Naive thymus-derived CD4-positive, alpha-beta T cell (primary cell): ENCODE results near the gene CDK14. TPM values are rescaled to one million over a fixed set of nuclear protein-coding genes. Genes with fewer than 3 reads are reported as not detected.

Experiments
- ATAC-seq: fragments of 150-1000 bp; cut with Tn5 transposase; 2 replicates; pipeline ENCODE4 v1.10.0; 2021; ENCODE audit warnings: mild to moderate bottlenecking, moderate library complexity
- CTCF ChIA-PET: fragments of 350-600 bp; sonication (Branson Sonifier 250); formaldehyde crosslinking; loops from one replicate; lab custom pipeline; 2021; ENCODE audit warnings: antibody characterized with exemption; lab: Charles Lee
- POLR2A ChIA-PET: fragments of 350-600 bp; sonication (Branson Sonifier 250); formaldehyde crosslinking; loops from one replicate; lab custom pipeline; 2021; ENCODE audit warnings: antibody characterized with exemption, inconsistent platforms; lab: Charles Lee
- DNase-seq, 9 donors: peaks; one replicate each; pipeline versions ENCODE4 v3.0.0 to v3.0.0-alpha.2; 2020 to 2022; ENCODE audit warnings: mixed read lengths in 1 of 9
- H3K27ac ChIP-seq: one replicate; pipeline ENCODE4 v1.7.0; 2013; ENCODE audit warnings: mild to moderate bottlenecking, low read depth, low read length, moderate library complexity
- H3K27me3 ChIP-seq, 2 donors: one replicate each; pipeline ENCODE4 v1.7.0; 2013; ENCODE audit warnings: low read length in 2 of 2, mild to moderate bottlenecking in 2 of 2, moderate library complexity in 2 of 2; ENCODE audit not compliant: control insufficient read depth in 2 of 2, insufficient read depth in 2 of 2
- H3K36me3 ChIP-seq, 3 experiments: 1 replicate in 2 of 3; 2 replicates in 1 of 3; pipeline ENCODE4 v1.7.0; 2013; ENCODE audit warnings: low read length in 3 of 3, mild to moderate bottlenecking in 3 of 3, moderate library complexity in 1 of 3; ENCODE audit not compliant: insufficient read depth in 3 of 3, control insufficient read depth in 2 of 3
- H3K4me1 ChIP-seq, 2 donors: one replicate each; pipeline ENCODE4 v1.7.0; 2013; ENCODE audit warnings: low read length in 2 of 2, mild to moderate bottlenecking in 2 of 2, moderate library complexity in 1 of 2; ENCODE audit not compliant: control insufficient read depth in 2 of 2, insufficient read depth in 2 of 2
- H3K4me3 ChIP-seq: 2 replicates; pipeline ENCODE4 v1.7.0; 2013; ENCODE audit warnings: mild to moderate bottlenecking, low read length
- H3K9me3 ChIP-seq, 3 experiments: 1 replicate in 2 of 3; 2 replicates in 1 of 3; pipeline ENCODE4 v1.7.0; 2013; ENCODE audit warnings: low read length in 3 of 3; ENCODE audit not compliant: control insufficient read depth in 2 of 3
- H3K27ac Mint-ChIP-seq, 9 donors: one replicate each; pipeline ENCODE4 v1.8.0; 2020 to 2022; ENCODE audit warnings: mixed read lengths in 9 of 9, mild to moderate bottlenecking in 8 of 9, moderate library complexity in 5 of 9, inconsistent platforms in 2 of 9
- H3K27me3 Mint-ChIP-seq, 5 donors: one replicate each; pipeline ENCODE4 v1.8.0; 2021 to 2022; ENCODE audit warnings: mixed read lengths in 5 of 5, mild to moderate bottlenecking in 1 of 5
- H3K36me3 Mint-ChIP-seq, 5 donors: one replicate each; pipeline ENCODE4 v1.8.0; 2020 to 2022; ENCODE audit warnings: mixed read lengths in 5 of 5, mild to moderate bottlenecking in 3 of 5, inconsistent platforms in 1 of 5
- H3K4me1 Mint-ChIP-seq, 7 donors: one replicate each; pipeline ENCODE4 v1.8.0; 2020 to 2022; ENCODE audit warnings: mixed read lengths in 7 of 7, mild to moderate bottlenecking in 3 of 7, inconsistent platforms in 1 of 7
- H3K4me3 Mint-ChIP-seq, 10 donors: one replicate each; pipeline ENCODE4 v1.8.0; 2020 to 2022; ENCODE audit warnings: mild to moderate bottlenecking in 10 of 10, mixed read lengths in 10 of 10, moderate library complexity in 6 of 10, inconsistent platforms in 2 of 10
- H3K9me3 Mint-ChIP-seq, 11 donors: one replicate each; pipeline ENCODE4 v1.8.0; 2020 to 2022; ENCODE audit warnings: mixed read lengths in 11 of 11, mild to moderate bottlenecking in 4 of 11, inconsistent platforms in 1 of 11, moderate library complexity in 1 of 11
- intact Hi-C, 2 donors: fragments of 100-400 bp; cut with micrococcal nuclease; formaldehyde crosslinking; loops; one replicate each; pipeline ENCODE4 v1.15.1; 2023
- polyA plus RNA-seq, 2 donors: library from polyadenylated mRNA; unstranded; fragments of 300-500 nt; fragmentation: Illumina TruSeq; gene quantifications; one replicate each; pipeline ENCODE4 v1.2.3, GENCODE V29; 2021
- total RNA-seq, 6 experiments: library from RNA in 5 of 6; stranded (reverse) in 5 of 6; gene quantifications; 1 replicate in 5 of 6; 2 replicates in 1 of 6; pipeline ENCODE4 v1.2.3 and lab custom pipeline; 2021 to 2026

CDK14 gene
- total and polyA plus RNA-seq, 7 experiments from 2014 or later: 0.05 to 9.9 (median 0.72) TPM; not detected in 1

GRCh38 chr7:90706072-90706716 is 110.1 kb downstream of the CDK14 start:
- Mint-ChIP-seq H3K4me3 (no peak overlapping the region), H3K27me3 (peaks cover 0 to 5% (median 0%) of the 10 kb centered on the region in 5 donors), H3K27ac (no peak overlapping the region), H3K9me3 (no peaks in the 10 kb centered on the region), H3K4me1 (peaks cover 0 to 2% (median 0%) of the 10 kb centered on the region in 7 donors), H3K36me3 (no peaks in the 10 kb centered on the region)
- no peak for ATAC-seq
- H3K27me3 ChIP-seq: no peaks in the 10 kb centered on the region
- intact Hi-C loops: loop anchor here (5.0 to 10.0 kb wide), 2 partner anchors 326 to 329 kb away; no protein-coding TSS in a partner anchor
- H3K4me1 ChIP-seq: no peaks in the 10 kb centered on the region
- H3K4me3 ChIP-seq: no peak overlapping the region
- H3K9me3 ChIP-seq: no peaks in the 10 kb centered on the region
- no peaks in the 10 kb centered on the region for H3K36me3 ChIP-seq
- H3K27ac ChIP-seq: no peak overlapping the region
- ChIA-PET CTCF (interaction anchor here (0.6 kb wide), 1 partner anchor 1849 kb away, joined by 3 read pairs; no protein-coding TSS in a partner anchor), POLR2A (no interaction called here)
- DNase-seq: no peak

GRCh38 chr7:90708841-90709317 is 112.8 kb downstream of the CDK14 start:
- H3K27me3 ChIP-seq: no peaks in the 10 kb centered on the region
- Mint-ChIP-seq H3K4me3 (no peak overlapping the region), H3K9me3 (no peaks in the 10 kb centered on the region), H3K4me1 (peaks cover 0 to 2% (median 0%) of the 10 kb centered on the region in 7 donors), H3K36me3 (no peaks in the 10 kb centered on the region), H3K27ac (no peak overlapping the region), H3K27me3 (peaks cover 0 to 5% (median 2%) of the 10 kb centered on the region in 5 donors)
- ATAC-seq (peak; percentile 50), DNase-seq (peak in 1 of 9 donors; percentile 7)
- POLR2A ChIA-PET: no interaction called here
- no peaks in the 10 kb centered on the region for H3K9me3 ChIP-seq
- intact Hi-C loops: loop anchor here (5.0 to 10.0 kb wide), 2 partner anchors 323 to 326 kb away; no protein-coding TSS in a partner anchor
- H3K4me1 ChIP-seq: no peaks in the 10 kb centered on the region
- no peak overlapping the region for H3K4me3 ChIP-seq
- H3K36me3 ChIP-seq: no peaks in the 10 kb centered on the region
- H3K27ac ChIP-seq: no peak overlapping the region
- CTCF ChIA-PET: interaction anchor here (0.7 kb wide), 1 partner anchor 36 kb away, joined by 3 read pairs; no protein-coding TSS in a partner anchor

- ChIA-PET CTCF (interaction anchor here (0.7 kb wide), 1 partner anchor 37 kb away, joined by 3 read pairs; no protein-coding TSS in a partner anchor), POLR2A (no interaction called here)
- H3K4me1 Mint-ChIP-seq: peaks cover 0 to 2% (median 0%) of the 10 kb centered on the region in 7 donors
- Histone ChIP-seq H3K27me3 (no peaks in the 10 kb centered on the region), H3K4me1 (no peaks in the 10 kb centered on the region), H3K4me3 (no peak overlapping the region), H3K36me3 (no peaks in the 10 kb centered on the region), H3K27ac (no peak overlapping the region), H3K9me3 (no peaks in the 10 kb centered on the region)
- no peaks in the 10 kb centered on the region for H3K9me3 Mint-ChIP-seq
- no peak overlapping the region for H3K4me3 Mint-ChIP-seq
- H3K27me3 Mint-ChIP-seq: peaks cover 0 to 2% (median 0%) of the 10 kb centered on the region in 5 donors
- intact Hi-C loops: loop anchor here (5.0 to 10.0 kb wide), 2 partner anchors 323 to 325 kb away; no protein-coding TSS in a partner anchor
- no peak for ATAC-seq
- no peak for DNase-seq
- no peaks in the 10 kb centered on the region for H3K36me3 Mint-ChIP-seq
- H3K27ac Mint-ChIP-seq: no peak overlapping the region
Observed at GRCh38 chr7:90709501-90710465, 113.7 kb downstream of the CDK14 start.

GRCh38 chr7:90710466-90710850 is 114.3 kb downstream of the CDK14 start:
- H3K4me1 ChIP-seq: no peaks in the 10 kb centered on the region
- H3K9me3 Mint-ChIP-seq: no peaks in the 10 kb centered on the region

GRCh38 chr7:90713628-90714027 is 117.5 kb downstream of the CDK14 start:
- CTCF ChIA-PET: no interaction called here
- Mint-ChIP-seq H3K4me1 (no peaks in the 10 kb centered on the region), H3K4me3 (no peak overlapping the region), H3K9me3 (no peaks in the 10 kb centered on the region), H3K27me3 (peaks cover 0 to 9% (median 2%) of the 10 kb centered on the region in 5 donors), H3K27ac (no peak overlapping the region), H3K36me3 (no peaks in the 10 kb centered on the region)
- Histone ChIP-seq H3K27me3 (no peaks in the 10 kb centered on the region), H3K9me3 (no peaks in the 10 kb centered on the region), H3K36me3 (no peaks in the 10 kb centered on the region), H3K4me3 (no peak overlapping the region), H3K27ac (no peak overlapping the region), H3K4me1 (no peaks in the 10 kb centered on the region)
- intact Hi-C loops: no loop called here
- POLR2A ChIA-PET: no interaction called here
- DNase-seq (no peak), ATAC-seq (no peak)

More at GRCh38 chr7:90710466-90710850, 114.3 kb downstream of the CDK14 start:
- ATAC-seq: no peak
- Mint-ChIP-seq H3K27ac (no peak overlapping the region), H3K4me3 (no peak overlapping the region), H3K4me1 (peaks cover 0 to 2% (median 0%) of the 10 kb centered on the region in 7 donors), H3K36me3 (no peaks in the 10 kb centered on the region), H3K27me3 (peaks cover 0 to 2% (median 0%) of the 10 kb centered on the region in 5 donors)
- POLR2A ChIA-PET: no interaction called here
- intact Hi-C loops: no loop called here
- Histone ChIP-seq H3K27me3 (no peaks in the 10 kb centered on the region), H3K4me3 (no peak overlapping the region), H3K36me3 (no peaks in the 10 kb centered on the region), H3K27ac (no peak overlapping the region), H3K9me3 (no peaks in the 10 kb centered on the region)
- CTCF ChIA-PET: no interaction called here
- no peak for DNase-seq

GRCh38 chr7:90715067-90715466 is 118.9 kb downstream of the CDK14 start:
- ATAC-seq (no peak), DNase-seq (no peak)
- CTCF ChIA-PET: no interaction called here
- no peaks in the 10 kb centered on the region for H3K9me3 ChIP-seq
- no peaks in the 10 kb centered on the region for H3K4me1 ChIP-seq
- Mint-ChIP-seq H3K36me3 (no peaks in the 10 kb centered on the region), H3K9me3 (no peaks in the 10 kb centered on the region), H3K4me3 (no peak overlapping the region), H3K4me1 (no peaks in the 10 kb centered on the region), H3K27ac (no peak overlapping the region), H3K27me3 (peaks cover 0 to 9% (median 2%) of the 10 kb centered on the region in 5 donors)
- no peaks in the 10 kb centered on the region for H3K36me3 ChIP-seq
- intact Hi-C loops: no loop called here
- H3K4me3 ChIP-seq: no peak overlapping the region
- H3K27ac ChIP-seq: no peak overlapping the region
- POLR2A ChIA-PET: no interaction called here
- no peaks in the 10 kb centered on the region for H3K27me3 ChIP-seq
